ENCODE results near the gene PTPRR. TPM values are rescaled to one million over a fixed set of nuclear protein-coding genes. Genes with fewer than 3 reads are reported as not detected.

The PTPRR gene
- total and polyA plus RNA-seq, 2 of the 13 experiments (the other 11 are each of a cell fraction or from before 2014, with no cell fraction given), result not detected

DNA sequence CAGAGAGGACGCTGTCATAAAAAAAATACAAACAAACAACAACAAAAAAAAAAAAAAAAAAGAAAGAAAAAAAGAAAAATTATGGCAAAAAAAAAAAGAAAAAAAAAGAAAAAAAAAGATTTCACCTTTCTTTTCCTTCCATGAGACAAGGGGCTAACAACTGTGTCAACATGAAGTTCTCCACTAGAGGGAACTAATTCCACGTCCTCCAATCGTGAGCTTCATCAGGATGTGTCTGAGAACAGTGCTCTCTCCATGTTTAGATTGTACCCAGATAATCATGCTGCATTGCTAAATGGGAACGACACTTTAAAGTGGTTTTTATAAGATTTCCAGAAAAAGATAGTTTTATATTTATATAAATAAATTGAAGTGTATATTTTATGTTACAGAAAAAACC lies 187.2 kb downstream of the PTPRR start (continued):
- TF ChIP-seq, protein P1, sequence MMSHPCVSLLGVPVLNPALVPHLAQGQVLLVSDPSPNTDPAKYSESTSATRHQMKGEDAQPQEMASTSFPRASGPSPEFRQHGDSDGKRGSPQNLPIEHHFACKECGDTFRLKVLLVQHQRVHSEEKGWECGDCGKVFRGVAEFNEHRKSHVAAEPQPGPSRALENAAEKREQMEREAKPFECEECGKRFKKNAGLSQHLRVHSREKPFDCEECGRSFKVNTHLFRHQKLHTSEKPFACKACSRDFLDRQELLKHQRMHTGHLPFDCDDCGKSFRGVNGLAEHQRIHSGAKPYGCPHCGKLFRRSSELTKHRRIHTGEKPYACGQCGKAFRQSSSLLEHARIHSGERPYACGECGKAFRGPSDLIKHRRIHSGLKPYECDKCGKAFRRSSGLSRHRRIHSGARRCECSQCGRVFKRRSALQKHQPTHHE (CRISPR knock-in tag; IDR thresholded peaks at IDR 0.05; ENCODE audit: borderline replicate concordance), result no peak
- TF ChIP-seq, protein P2, sequence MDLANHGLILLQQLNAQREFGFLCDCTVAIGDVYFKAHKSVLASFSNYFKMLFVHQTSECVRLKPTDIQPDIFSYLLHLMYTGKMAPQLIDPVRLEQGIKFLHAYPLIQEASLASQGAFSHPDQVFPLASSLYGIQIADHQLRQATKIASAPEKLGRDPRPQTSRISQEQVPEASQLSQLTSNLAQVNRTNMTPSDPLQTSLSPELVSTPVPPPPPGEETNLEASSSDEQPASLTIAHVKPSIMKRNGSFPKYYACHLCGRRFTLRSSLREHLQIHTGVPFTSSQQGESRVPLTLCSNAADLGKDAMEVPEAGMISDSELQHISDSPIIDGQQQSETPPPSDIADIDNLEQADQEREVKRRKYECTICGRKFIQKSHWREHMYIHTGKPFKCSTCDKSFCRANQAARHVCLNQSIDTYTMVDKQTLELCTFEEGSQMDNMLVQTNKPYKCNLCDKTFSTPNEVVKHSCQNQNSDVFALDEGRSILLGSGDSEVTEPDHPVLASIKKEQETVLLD (CRISPR knock-in tag; IDR thresholded peaks at IDR 0.05; ENCODE audit: low read depth), result no peak
- TF ChIP-seq NCOA5 (CRISPR knock-in tag; IDR thresholded peaks at IDR 0.05), result no peak
- TF ChIP-seq, protein P3, sequence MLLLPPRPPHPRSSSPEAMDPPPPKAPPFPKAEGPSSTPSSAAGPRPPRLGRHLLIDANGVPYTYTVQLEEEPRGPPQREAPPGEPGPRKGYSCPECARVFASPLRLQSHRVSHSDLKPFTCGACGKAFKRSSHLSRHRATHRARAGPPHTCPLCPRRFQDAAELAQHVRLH (CRISPR knock-in tag; IDR thresholded peaks at IDR 0.05; ENCODE audit: borderline replicate concordance, low read depth), result no peak
- no peak for TF ChIP-seq KLF13 (CRISPR knock-in tag; IDR thresholded peaks at IDR 0.05)
- peak; percentile 82 for TF ChIP-seq STAG1 (CRISPR knock-in tag; IDR thresholded peaks at IDR 0.05)
- TF ChIP-seq, protein P4, sequence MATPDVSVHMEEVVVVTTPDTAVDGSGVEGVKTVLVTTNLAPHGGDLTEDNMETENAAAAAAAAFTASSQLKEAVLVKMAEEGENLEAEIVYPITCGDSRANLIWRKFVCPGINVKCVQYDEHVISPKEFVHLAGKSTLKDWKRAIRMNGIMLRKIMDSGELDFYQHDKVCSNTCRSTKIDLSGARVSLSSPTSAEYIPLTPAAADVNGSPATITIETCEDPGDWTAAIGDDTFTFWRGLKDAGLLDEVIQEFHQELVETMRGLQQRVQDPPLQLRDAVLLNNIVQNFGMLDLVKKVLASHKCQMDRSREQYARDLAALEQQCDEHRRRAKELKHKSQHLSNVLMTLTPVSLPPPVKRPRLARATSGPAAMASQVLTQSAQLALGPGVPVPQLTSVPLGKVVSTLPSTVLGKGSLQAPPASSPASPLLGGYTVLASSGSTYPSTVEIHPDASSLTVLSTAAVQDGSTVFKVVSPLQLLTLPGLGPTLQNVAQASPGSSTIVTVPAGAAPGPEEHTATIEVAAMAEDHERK (CRISPR knock-in tag; IDR thresholded peaks at IDR 0.05; ENCODE audit: low read depth), result no peak
- TF ChIP-seq CENPX (CRISPR knock-in tag; IDR thresholded peaks at IDR 0.05), result no peak
- no peak for TF ChIP-seq HDAC1 (CRISPR knock-in tag; IDR thresholded peaks at IDR 0.05)
- TF ChIP-seq, protein P5, sequence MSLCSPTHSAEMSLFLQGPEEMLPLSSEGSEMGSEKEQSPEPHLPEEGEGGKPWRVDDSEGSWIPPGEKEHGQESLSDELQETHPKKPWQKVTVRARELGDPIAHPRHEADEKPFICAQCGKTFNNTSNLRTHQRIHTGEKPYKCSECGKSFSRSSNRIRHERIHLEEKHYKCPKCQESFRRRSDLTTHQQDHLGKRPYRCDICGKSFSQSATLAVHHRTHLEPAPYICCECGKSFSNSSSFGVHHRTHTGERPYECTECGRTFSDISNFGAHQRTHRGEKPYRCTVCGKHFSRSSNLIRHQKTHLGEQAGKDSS (CRISPR knock-in tag; IDR thresholded peaks at IDR 0.05; ENCODE audit: borderline replicate concordance, low read depth), result no peak
- no peak for TF ChIP-seq RELA (CRISPR knock-in tag; IDR thresholded peaks at IDR 0.05)
- peak; percentile 78 for TF ChIP-seq FOXA3 (CRISPR knock-in tag; IDR thresholded peaks at IDR 0.05)
- no peak for TF ChIP-seq CEBPG (CRISPR knock-in tag; IDR thresholded peaks at IDR 0.05)
- TF ChIP-seq, protein P6, sequence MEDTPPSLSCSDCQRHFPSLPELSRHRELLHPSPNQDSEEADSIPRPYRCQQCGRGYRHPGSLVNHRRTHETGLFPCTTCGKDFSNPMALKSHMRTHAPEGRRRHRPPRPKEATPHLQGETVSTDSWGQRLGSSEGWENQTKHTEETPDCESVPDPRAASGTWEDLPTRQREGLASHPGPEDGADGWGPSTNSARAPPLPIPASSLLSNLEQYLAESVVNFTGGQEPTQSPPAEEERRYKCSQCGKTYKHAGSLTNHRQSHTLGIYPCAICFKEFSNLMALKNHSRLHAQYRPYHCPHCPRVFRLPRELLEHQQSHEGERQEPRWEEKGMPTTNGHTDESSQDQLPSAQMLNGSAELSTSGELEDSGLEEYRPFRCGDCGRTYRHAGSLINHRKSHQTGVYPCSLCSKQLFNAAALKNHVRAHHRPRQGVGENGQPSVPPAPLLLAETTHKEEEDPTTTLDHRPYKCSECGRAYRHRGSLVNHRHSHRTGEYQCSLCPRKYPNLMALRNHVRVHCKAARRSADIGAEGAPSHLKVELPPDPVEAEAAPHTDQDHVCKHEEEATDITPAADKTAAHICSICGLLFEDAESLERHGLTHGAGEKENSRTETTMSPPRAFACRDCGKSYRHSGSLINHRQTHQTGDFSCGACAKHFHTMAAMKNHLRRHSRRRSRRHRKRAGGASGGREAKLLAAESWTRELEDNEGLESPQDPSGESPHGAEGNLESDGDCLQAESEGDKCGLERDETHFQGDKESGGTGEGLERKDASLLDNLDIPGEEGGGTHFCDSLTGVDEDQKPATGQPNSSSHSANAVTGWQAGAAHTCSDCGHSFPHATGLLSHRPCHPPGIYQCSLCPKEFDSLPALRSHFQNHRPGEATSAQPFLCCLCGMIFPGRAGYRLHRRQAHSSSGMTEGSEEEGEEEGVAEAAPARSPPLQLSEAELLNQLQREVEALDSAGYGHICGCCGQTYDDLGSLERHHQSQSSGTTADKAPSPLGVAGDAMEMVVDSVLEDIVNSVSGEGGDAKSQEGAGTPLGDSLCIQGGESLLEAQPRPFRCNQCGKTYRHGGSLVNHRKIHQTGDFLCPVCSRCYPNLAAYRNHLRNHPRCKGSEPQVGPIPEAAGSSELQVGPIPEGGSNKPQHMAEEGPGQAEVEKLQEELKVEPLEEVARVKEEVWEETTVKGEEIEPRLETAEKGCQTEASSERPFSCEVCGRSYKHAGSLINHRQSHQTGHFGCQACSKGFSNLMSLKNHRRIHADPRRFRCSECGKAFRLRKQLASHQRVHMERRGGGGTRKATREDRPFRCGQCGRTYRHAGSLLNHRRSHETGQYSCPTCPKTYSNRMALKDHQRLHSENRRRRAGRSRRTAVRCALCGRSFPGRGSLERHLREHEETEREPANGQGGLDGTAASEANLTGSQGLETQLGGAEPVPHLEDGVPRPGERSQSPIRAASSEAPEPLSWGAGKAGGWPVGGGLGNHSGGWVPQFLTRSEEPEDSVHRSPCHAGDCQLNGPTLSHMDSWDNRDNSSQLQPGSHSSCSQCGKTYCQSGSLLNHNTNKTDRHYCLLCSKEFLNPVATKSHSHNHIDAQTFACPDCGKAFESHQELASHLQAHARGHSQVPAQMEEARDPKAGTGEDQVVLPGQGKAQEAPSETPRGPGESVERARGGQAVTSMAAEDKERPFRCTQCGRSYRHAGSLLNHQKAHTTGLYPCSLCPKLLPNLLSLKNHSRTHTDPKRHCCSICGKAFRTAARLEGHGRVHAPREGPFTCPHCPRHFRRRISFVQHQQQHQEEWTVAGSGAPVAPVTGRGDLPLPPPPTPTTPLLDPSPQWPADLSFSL (CRISPR knock-in tag; IDR thresholded peaks at IDR 0.05), result no peak
- TF ChIP-seq SMARCE1 (IDR thresholded peaks at IDR 0.05; ENCODE audit: borderline replicate concordance), result no peak
- no peak for TF ChIP-seq DMAP1 (CRISPR knock-in tag; IDR thresholded peaks at IDR 0.05)
- no peak for TF ChIP-seq IKZF1 (IDR thresholded peaks at IDR 0.05)
- TF ChIP-seq, protein P7, sequence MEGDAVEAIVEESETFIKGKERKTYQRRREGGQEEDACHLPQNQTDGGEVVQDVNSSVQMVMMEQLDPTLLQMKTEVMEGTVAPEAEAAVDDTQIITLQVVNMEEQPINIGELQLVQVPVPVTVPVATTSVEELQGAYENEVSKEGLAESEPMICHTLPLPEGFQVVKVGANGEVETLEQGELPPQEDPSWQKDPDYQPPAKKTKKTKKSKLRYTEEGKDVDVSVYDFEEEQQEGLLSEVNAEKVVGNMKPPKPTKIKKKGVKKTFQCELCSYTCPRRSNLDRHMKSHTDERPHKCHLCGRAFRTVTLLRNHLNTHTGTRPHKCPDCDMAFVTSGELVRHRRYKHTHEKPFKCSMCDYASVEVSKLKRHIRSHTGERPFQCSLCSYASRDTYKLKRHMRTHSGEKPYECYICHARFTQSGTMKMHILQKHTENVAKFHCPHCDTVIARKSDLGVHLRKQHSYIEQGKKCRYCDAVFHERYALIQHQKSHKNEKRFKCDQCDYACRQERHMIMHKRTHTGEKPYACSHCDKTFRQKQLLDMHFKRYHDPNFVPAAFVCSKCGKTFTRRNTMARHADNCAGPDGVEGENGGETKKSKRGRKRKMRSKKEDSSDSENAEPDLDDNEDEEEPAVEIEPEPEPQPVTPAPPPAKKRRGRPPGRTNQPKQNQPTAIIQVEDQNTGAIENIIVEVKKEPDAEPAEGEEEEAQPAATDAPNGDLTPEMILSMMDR (CRISPR knock-in tag; IDR thresholded peaks at IDR 0.05), result peak; percentile 71

All from HepG2 (cell line).